DOHH2 (cell line): ENCODE data around the gene ANKDD1A.

ENCODE experiments used
- CTCF ChIP-seq: fragments of 200-600 bp; sonication (generic); IDR thresholded peaks from one replicate; pipeline ENCODE4 v1.5.1; 2014; ENCODE audit warnings: antibody characterized with exemption, mild to moderate bottlenecking, low read depth, low read length; ENCODE audit not compliant: poor library complexity, severe bottlenecking
- EZH2phosphoT487 ChIP-seq: fragments of 200-600 bp; sonication (generic); IDR thresholded peaks from 2 replicates; pipeline ENCODE4 v1.6.1; 2017; ENCODE audit warnings: borderline replicate concordance, mild to moderate bottlenecking, antibody characterized with exemption, low read length, moderate library complexity, mixed read lengths

- TF ChIP-seq CTCF (no peak), EZH2phosphoT487 (no peak)
Measured at GRCh38 chr15:64875641-64876223, 36.0 kb upstream of the ANKDD1A start.
